LoVo (cell line): ENCODE measurements around the gene ZNF124.

Experiments used
- DNase-seq: peaks from one replicate; pipeline ENCODE4 v3.0.0-alpha.2; 2016; ENCODE audit warnings: low spot score

ZNF124 gene

GRCh38 chr1:247111700-247112478 is 59.9 kb downstream of the ZNF124 start:
- DNase-seq: peak; percentile 51

- DNase-seq: no peak
These were observed 60.5 kb downstream of the ZNF124 start for GRCh38 chr1:247111259-247111699.

GRCh38 chr1:247110627-247111258 is 61.1 kb downstream of the ZNF124 start:
- no peak for DNase-seq

GRCh38 chr1:247107694-247108093 is 64.1 kb downstream of the ZNF124 start:
- DNase-seq: no peak

- DNase-seq: no peak
These were observed 65.9 kb downstream of the ZNF124 start for GRCh38 chr1:247105966-247106365.
